ENCODE measurements around the gene LRMDA. TPM values are rescaled to one million over a fixed set of nuclear protein-coding genes. Genes with fewer than 3 reads are reported as not detected.

LRMDA gene
- polyA plus RNA-seq, 3 donors, result 39.8 to 59.6 (median 56.4) TPM

DNA sequence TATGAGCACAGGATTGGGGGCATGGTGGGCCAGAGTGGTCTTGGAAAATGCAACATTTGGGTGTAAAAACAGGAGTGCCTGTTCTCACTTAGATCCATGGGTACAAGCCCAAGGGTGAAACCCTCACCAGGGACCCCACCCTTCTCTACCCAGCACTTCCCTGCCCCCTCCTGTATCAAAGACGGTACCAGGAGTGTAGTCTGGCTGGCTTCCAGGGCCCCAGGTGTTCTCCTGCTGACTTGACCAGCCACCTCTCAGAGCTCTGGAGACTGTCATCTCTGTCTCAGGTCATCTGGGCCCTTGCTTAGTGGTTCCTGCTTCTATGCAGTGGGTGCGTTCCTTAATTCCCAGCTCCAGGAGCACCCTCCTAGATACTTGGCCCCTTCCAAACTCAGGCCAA, 447.2 kb downstream of the LRMDA start:
- Histone ChIP-seq H3K27me3 (ENCODE audit: control insufficient read depth in 2 of 2, insufficient read depth in 2 of 2, low read length in 2 of 2) (no peaks in the 10 kb centered on the region), H3K27ac (ENCODE audit: low read depth in 1 of 2, low read length in 2 of 2) (no peak overlapping the region), H3K79me2 (ENCODE audit: insufficient read depth, low read length) (no peaks in the 10 kb centered on the region), H3K36me3 (replicated peaks in 1 of 2; ENCODE audit: control insufficient read depth in 1 of 2, insufficient read depth in 2 of 2, low read length in 2 of 2) (peaks cover 0 to 8% of the 10 kb centered on the region in 2 donors), H2AFZ (ENCODE audit: insufficient read depth, low read depth, low read length, poor library complexity, severe bottlenecking) (no peak overlapping the region), H3K4me1 (ENCODE audit: control insufficient read depth in 1 of 2, insufficient read depth in 2 of 2, low read length in 2 of 2) (peaks cover 0 to 6% of the 10 kb centered on the region in 2 donors), H3K4me2 (replicated peaks; ENCODE audit: extremely low read depth, low read length, poor library complexity, severe bottlenecking) (no peak overlapping the region), H4K20me1 (ENCODE audit: insufficient read depth, low read length) (peaks cover 5% of the 10 kb centered on the region), H3K9ac (ENCODE audit: insufficient read depth, low read length, poor library complexity, severe bottlenecking) (no peak overlapping the region), H3K4me3 (replicated peaks in 1 of 3; ENCODE audit: low read depth in 2 of 3, low read length in 3 of 3) (no peak overlapping the region), H3K9me3 (replicated peaks in 1 of 2; ENCODE audit: control insufficient read depth in 1 of 2, insufficient read depth in 1 of 2, low read length in 2 of 2) (no peaks in the 10 kb centered on the region)
- Mint-ChIP-seq H3K27me3 (ENCODE audit: low read depth in 3 of 3) (no peaks in the 10 kb centered on the region), H3K9me3 (no peaks in the 10 kb centered on the region), H3K4me1 (peaks cover 7% of the 10 kb centered on the region), H3K36me3 (peaks cover 6 to 12% of the 10 kb centered on the region in 2 donors), H3K27ac (no peak overlapping the region), H3K4me3 (no peak overlapping the region)
- DNase-seq, result no peak
- 88% methylated on average over 2 of the region's 2 CpGs for WGBS (ENCODE audit: insufficient coverage)
- TF ChIP-seq CTCF (IDR thresholded peaks at IDR 0.05), result no peak
- intact Hi-C loops (cut with micrococcal nuclease), result no loop called here

- H3K36me3 ChIP-seq (replicated peaks in 1 of 2; ENCODE audit: control insufficient read depth in 1 of 2, insufficient read depth in 2 of 2, low read length in 2 of 2), result peaks cover 0 to 8% of the 10 kb centered on the region in 2 donors
- Mint-ChIP-seq H3K4me3 (no peak overlapping the region), H3K4me1 (peaks cover 7% of the 10 kb centered on the region), H3K36me3 (peaks cover 6 to 7% of the 10 kb centered on the region in 2 donors), H3K9me3 (no peaks in the 10 kb centered on the region), H3K27ac (no peak overlapping the region), H3K27me3 (ENCODE audit: low read depth in 3 of 3) (no peaks in the 10 kb centered on the region)
- TF ChIP-seq CTCF (IDR thresholded peaks at IDR 0.05), result no peak
- 89% methylated on average over 1 of the region's 4 CpGs for WGBS (ENCODE audit: insufficient coverage)
- intact Hi-C loops (cut with micrococcal nuclease), result no loop called here
- H3K4me3 ChIP-seq (replicated peaks in 1 of 3; ENCODE audit: low read depth in 2 of 3, low read length in 3 of 3), result no peak overlapping the region
- no peaks in the 10 kb centered on the region for H3K9me3 ChIP-seq (replicated peaks in 1 of 2; ENCODE audit: control insufficient read depth in 1 of 2, insufficient read depth in 1 of 2, low read length in 2 of 2)
- H3K79me2 ChIP-seq (ENCODE audit: insufficient read depth, low read length), result no peaks in the 10 kb centered on the region
- peaks cover 5% of the 10 kb centered on the region for H4K20me1 ChIP-seq (ENCODE audit: insufficient read depth, low read length)
- no peak for DNase-seq
- H3K27ac ChIP-seq (ENCODE audit: low read depth in 1 of 2, low read length in 2 of 2), result no peak overlapping the region
- H3K9ac ChIP-seq (ENCODE audit: insufficient read depth, low read length, poor library complexity, severe bottlenecking), result no peak overlapping the region
- no peak overlapping the region for H3K4me2 ChIP-seq (replicated peaks; ENCODE audit: extremely low read depth, low read length, poor library complexity, severe bottlenecking)
- H3K4me1 ChIP-seq (ENCODE audit: control insufficient read depth in 1 of 2, insufficient read depth in 2 of 2, low read length in 2 of 2), result peaks cover 0 to 6% of the 10 kb centered on the region in 2 donors
- H2AFZ ChIP-seq (ENCODE audit: insufficient read depth, low read depth, low read length, poor library complexity, severe bottlenecking), result no peak overlapping the region
- no peaks in the 10 kb centered on the region for H3K27me3 ChIP-seq (ENCODE audit: control insufficient read depth in 2 of 2, insufficient read depth in 2 of 2, low read length in 2 of 2)
Observed at GRCh38 chr10:75880031-75880775, 448.8 kb downstream of the LRMDA start.

Data from CD14-positive monocyte (primary cell).